Endothelial cell of umbilical vein (primary cell): ENCODE data around the gene CRYZL1. TPM values are rescaled to one million over a fixed set of nuclear protein-coding genes. Genes with fewer than 3 reads are reported as not detected.

Source experiments
- BruUV-seq: library from RNA; stranded (reverse); fragments of 400-500 nt; replicated peaks from 2 replicates; lab custom pipeline; 2021; lab: Mats Ljungman, UMichigan
- CTCF ChIA-PET: fragments of 300-600, 350-600 bp; sonication (Branson Sonifier 250); formaldehyde crosslinking; loops from one replicate; lab custom pipeline; 2021; ENCODE audit warnings: antibody characterized with exemption, inconsistent platforms; lab: Charles Lee
- POLR2A ChIA-PET: fragments of 300-600, 350-600 bp; sonication (Branson Sonifier 250); formaldehyde crosslinking; loops from one replicate; lab custom pipeline; 2021; ENCODE audit warnings: antibody characterized with exemption, inconsistent platforms; lab: Charles Lee
- DNase-seq: peaks from one replicate; pipeline ENCODE4 v3.0.0-alpha.2; 2011; ENCODE audit warnings: low read depth, low spot score
- FAIRE-seq: peaks from 2 replicates; lab custom pipeline; 2011; peaks lifted over from hg19 to GRCh38; lab: Jason Lieb, UNC
- H2AFZ ChIP-seq: 2 replicates; pipeline ENCODE4 v1.6.0; 2012; ENCODE audit warnings: low read depth, low read length, control low read depth, inconsistent platforms
- H3K27ac ChIP-seq: 2 replicates; pipeline ENCODE4 v1.5.1; 2011; ENCODE audit warnings: low read depth, mild to moderate bottlenecking, control low read depth, low read length, moderate library complexity; ENCODE audit not compliant: insufficient read depth
- H3K27me3 ChIP-seq, 2 experiments: 2 replicates each; pipeline versions ENCODE4 v1.6.0 to v1.6.1; 2011; ENCODE audit warnings: low read length in 2 of 2, mixed read lengths in 1 of 2; ENCODE audit not compliant: control insufficient read depth in 2 of 2, insufficient read depth in 2 of 2
- H3K36me3 ChIP-seq, 2 experiments: 2 replicates in 1 of 2; 3 replicates in 1 of 2; pipeline ENCODE4 v1.5.1; 2011; ENCODE audit warnings: low read length in 2 of 2, mild to moderate bottlenecking in 1 of 2, moderate library complexity in 1 of 2; ENCODE audit not compliant: control insufficient read depth in 2 of 2, insufficient read depth in 2 of 2; ENCODE audit errors: extremely low read depth in 1 of 2
- H3K4me1 ChIP-seq: 3 replicates; pipeline ENCODE4 v1.5.1; 2011; ENCODE audit warnings: mild to moderate bottlenecking, low read length; ENCODE audit not compliant: control insufficient read depth, insufficient read depth; ENCODE audit errors: extremely low read depth
- H3K4me2 ChIP-seq: 2 replicates; pipeline ENCODE4 v1.6.1; 2011; ENCODE audit warnings: low read length, control low read depth, mixed read lengths; ENCODE audit not compliant: insufficient read depth
- H3K4me3 ChIP-seq, 3 experiments: fragments of 200-600 bp in 1 of 3; sonication (generic), shearing (Covaris generic) in 1 of 3; replicated peaks in 1 of 3; 2 replicates each; pipeline ENCODE4 v1.5.1; 2011 to 2016; ENCODE audit warnings: control low read depth in 3 of 3, low read length in 3 of 3, mild to moderate bottlenecking in 2 of 3, inconsistent platforms in 1 of 3, low read depth in 1 of 3, moderate library complexity in 1 of 3; ENCODE audit not compliant: insufficient read depth in 1 of 3
- H3K79me2 ChIP-seq: 2 replicates; pipeline ENCODE4 v1.6.0; 2012; ENCODE audit warnings: low read length, inconsistent platforms; ENCODE audit not compliant: control insufficient read depth, insufficient read depth
- H3K9ac ChIP-seq: replicated peaks from 2 replicates; pipeline ENCODE3; 2011; ENCODE audit warnings: low read length, control low read depth; ENCODE audit not compliant: insufficient read depth; ENCODE audit errors: extremely low read depth
- H3K9me1 ChIP-seq: replicated peaks from 3 replicates; pipeline ENCODE4 v1.6.0; 2011; ENCODE audit warnings: mild to moderate bottlenecking, low read length; ENCODE audit not compliant: control insufficient read depth, insufficient read depth; ENCODE audit errors: extremely low read depth
- H3K9me3 ChIP-seq: replicated peaks from 2 replicates; pipeline ENCODE4 v1.5.1; 2012; ENCODE audit warnings: low read length, inconsistent platforms; ENCODE audit not compliant: control insufficient read depth, insufficient read depth
- H4K20me1 ChIP-seq: replicated peaks from 2 replicates; pipeline ENCODE3; 2011; ENCODE audit warnings: mild to moderate bottlenecking, low read length; ENCODE audit not compliant: control insufficient read depth, insufficient read depth; ENCODE audit errors: extremely low read depth
- EZH2 ChIP-seq: IDR thresholded peaks from 2 replicates; pipeline ENCODE4 v1.6.1; 2012; ENCODE audit warnings: borderline replicate concordance, low read depth, mild to moderate bottlenecking, moderate library complexity, low read length, inconsistent platforms; ENCODE audit not compliant: severe bottlenecking
- FOS ChIP-seq: IDR thresholded peaks from 2 replicates; pipeline ENCODE4 v1.6.1; 2011; ENCODE audit warnings: mild to moderate bottlenecking, low read length, moderate library complexity, borderline replicate concordance; ENCODE audit not compliant: insufficient read depth
- GATA2 ChIP-seq: IDR thresholded peaks from 2 replicates; pipeline ENCODE4 v1.7.0; 2011; ENCODE audit warnings: low read depth, mild to moderate bottlenecking, moderate library complexity, mixed read lengths, low read length; ENCODE audit not compliant: insufficient read length, insufficient read depth
- JUN ChIP-seq: IDR thresholded peaks from 2 replicates; pipeline ENCODE4 v1.6.1; 2011; ENCODE audit warnings: borderline replicate concordance, low read depth; ENCODE audit not compliant: insufficient read length, insufficient read depth
- MYC ChIP-seq: IDR thresholded peaks from one replicate; pipeline ENCODE4 v1.6.1; 2011; ENCODE audit warnings: mild to moderate bottlenecking, low read depth, low read length
- POLR2A ChIP-seq: IDR thresholded peaks from 2 replicates; pipeline ENCODE4 v1.6.1; 2012; ENCODE audit warnings: low read depth, mild to moderate bottlenecking, control low read depth, low read length
- POLR2AphosphoS5 ChIP-seq: IDR thresholded peaks from 2 replicates; pipeline ENCODE4 v1.6.1; 2012; ENCODE audit warnings: low read depth, mild to moderate bottlenecking, control low read depth, low read length, moderate library complexity; ENCODE audit not compliant: insufficient read depth
- dilution Hi-C: fragments of 300-500 bp; cut with MboI; formaldehyde crosslinking; loops from one replicate; pipeline ENCODE4 v1.15.0; 2019; ENCODE audit warnings: low sequenced_read_pairs; ENCODE audit not compliant: extremely low pct_ligation_motif_present
- intact Hi-C: fragments of 100-400 bp; cut with micrococcal nuclease; formaldehyde crosslinking; loops from one replicate; pipeline ENCODE4 v1.10.0; 2022
- polyA plus RNA-seq, 4 experiments: library from polyadenylated mRNA; depleted of rRNA in 3 of 4; stranded (reverse) in 3 of 4; unstranded in 1 of 4; fragments of >200 nt; gene quantifications; 2 replicates each; pipeline versions ENCODE4 v1.2.1 to v1.2.3, GENCODE V29; 2011 to 2012; ENCODE audit warnings: missing spikeins in 1 of 4
- total RNA-seq: library from RNA; stranded (reverse); gene quantifications from 2 replicates; pipeline ENCODE4 v1.2.3, GENCODE V29; 2021
- TF ChIP-seq, protein P1 (sequence below): IDR thresholded peaks from 2 replicates; pipeline ENCODE4 v1.6.1; 2011; ENCODE audit not compliant: insufficient read depth, insufficient read length
- TF ChIP-seq, protein P2 (sequence below), 2 donors: IDR thresholded peaks; 1 replicate in 1 of 2; 2 replicates in 1 of 2; pipeline ENCODE4 v1.5.1; 2011; ENCODE audit warnings: low read length in 2 of 2, mild to moderate bottlenecking in 2 of 2, moderate library complexity in 2 of 2, control low read depth in 1 of 2, inconsistent platforms in 1 of 2, low read depth in 1 of 2; ENCODE audit not compliant: insufficient read depth in 1 of 2; ENCODE audit errors: extremely low read depth in 1 of 2

Gene CRYZL1
- total and polyA plus RNA-seq, 2 donors (not counting 3 experiments of a cell fraction or from before 2014, with no cell fraction given): 26.4 to 42.1 TPM

DNA sequence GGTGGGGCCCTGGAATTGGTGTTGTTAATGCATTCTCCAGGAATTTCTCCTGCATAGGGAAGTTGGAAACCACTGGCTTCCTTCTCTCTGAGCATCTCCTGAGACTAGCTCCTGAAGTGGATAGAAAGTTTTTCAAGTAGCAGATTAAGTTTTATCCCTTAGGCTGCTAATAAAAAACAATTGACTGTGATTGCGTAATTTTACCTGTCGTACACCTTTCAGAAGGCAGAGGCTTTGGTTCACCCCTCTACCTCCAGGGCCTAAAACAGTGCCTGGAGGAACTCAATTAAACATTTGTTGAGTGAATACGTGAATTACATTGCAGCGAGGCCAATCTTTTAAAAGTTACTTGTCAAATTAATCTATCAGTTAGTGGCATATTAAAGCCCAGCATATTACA, 4.2 kb upstream of the CRYZL1 start:
- DNase-seq: no peak
- Histone ChIP-seq H3K27me3 (no peaks in the 10 kb centered on the region), H3K36me3 (no peaks in the 10 kb centered on the region), H3K4me2 (no peak overlapping the region), H3K9ac (no peak overlapping the region), H3K79me2 (peaks cover 86% of the 10 kb centered on the region), H3K4me3 (no peak overlapping the region), H2AFZ (no peak overlapping the region), H3K9me1 (no peaks in the 10 kb centered on the region), H3K27ac (no peak overlapping the region), H3K9me3 (no peaks in the 10 kb centered on the region), H3K4me1 (peaks cover 27% of the 10 kb centered on the region), H4K20me1 (no peaks in the 10 kb centered on the region)
- TF ChIP-seq GATA2 (no peak), MYC (no peak), POLR2AphosphoS5 (no peak), EZH2 (no peak)
- intact Hi-C loops (no loop called here), dilution Hi-C loops (no loop called here)
- POLR2A ChIA-PET: no interaction called here
- no peak for FAIRE-seq
- CTCF ChIA-PET: interaction anchor here (0.7 to 2.4 kb wide), 3 partner anchors 10 to 135 kb away, joined by 3 to 7 read pairs (median 3); no protein-coding TSS in a partner anchor
- BruUV-seq: no TSS peak

DNA sequence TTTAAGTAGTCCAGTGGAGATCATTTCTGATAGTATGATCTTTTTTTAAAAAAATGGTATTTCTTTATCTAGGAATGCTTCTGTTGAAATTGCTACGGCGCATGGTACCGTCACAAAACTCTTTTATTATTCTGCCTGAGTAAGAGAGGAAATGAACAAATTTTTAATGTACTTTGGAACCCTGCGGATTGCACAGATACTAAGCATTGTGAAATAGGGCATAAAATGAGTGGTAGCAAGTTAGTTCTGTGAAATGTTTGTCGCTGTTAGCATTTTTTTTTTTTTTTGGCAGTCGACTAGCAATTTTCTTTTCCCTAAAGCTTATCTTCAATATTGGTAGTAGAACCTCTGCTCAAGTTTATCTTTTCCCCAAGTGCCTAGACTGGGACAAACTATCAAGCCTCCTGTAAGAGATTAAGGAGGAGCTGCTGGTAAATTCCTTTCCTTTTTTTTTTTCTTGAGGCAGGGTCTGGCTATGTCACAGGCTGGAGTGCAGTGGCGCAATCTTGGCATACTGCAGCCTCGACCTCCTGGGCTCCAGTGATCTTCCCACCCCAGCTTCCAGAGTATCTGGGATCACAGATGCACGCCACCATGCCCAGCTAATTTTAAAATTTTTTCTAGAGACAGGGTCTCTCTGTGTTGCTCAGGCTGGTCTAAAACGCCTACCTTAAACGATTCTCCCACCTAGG, 3.0 kb upstream of the CRYZL1 start:
- Histone ChIP-seq H3K79me2 (peaks cover 81% of the 10 kb centered on the region), H3K9me3 (no peaks in the 10 kb centered on the region), H3K4me1 (peaks cover 25% of the 10 kb centered on the region), H2AFZ (no peak overlapping the region), H3K4me3 (peak overlapping the region; percentile 54 to 84 (median 76)), H3K4me2 (peak overlapping the region; percentile 97), H3K27me3 (no peaks in the 10 kb centered on the region), H3K36me3 (no peaks in the 10 kb centered on the region), H3K9ac (peak overlapping the region; percentile 82), H3K27ac (peak overlapping the region; percentile 54), H4K20me1 (no peaks in the 10 kb centered on the region), H3K9me1 (no peaks in the 10 kb centered on the region)
- DNase-seq: peak; percentile 50
- FAIRE-seq: peak; percentile 50
- dilution Hi-C loops (no loop called here), intact Hi-C loops (loop anchor here (5.0 kb wide), 2 partner anchors 73 to 168 kb away; no protein-coding TSS in a partner anchor)
- BruUV-seq: no TSS peak
- ChIA-PET POLR2A (no interaction called here), CTCF (interaction anchor here (0.9 to 2.4 kb wide), 5 partner anchors 11 to 250 kb away, joined by 3 to 7 read pairs (median 4); no protein-coding TSS in a partner anchor)
- TF ChIP-seq POLR2A (no peak), FOS (no peak), MYC (no peak), JUN (no peak), EZH2 (no peak), GATA2 (no peak), POLR2AphosphoS5 (no peak)
- TF ChIP-seq, protein P1, sequence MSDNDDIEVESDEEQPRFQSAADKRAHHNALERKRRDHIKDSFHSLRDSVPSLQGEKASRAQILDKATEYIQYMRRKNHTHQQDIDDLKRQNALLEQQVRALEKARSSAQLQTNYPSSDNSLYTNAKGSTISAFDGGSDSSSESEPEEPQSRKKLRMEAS: no peak
- TF ChIP-seq, protein P2, sequence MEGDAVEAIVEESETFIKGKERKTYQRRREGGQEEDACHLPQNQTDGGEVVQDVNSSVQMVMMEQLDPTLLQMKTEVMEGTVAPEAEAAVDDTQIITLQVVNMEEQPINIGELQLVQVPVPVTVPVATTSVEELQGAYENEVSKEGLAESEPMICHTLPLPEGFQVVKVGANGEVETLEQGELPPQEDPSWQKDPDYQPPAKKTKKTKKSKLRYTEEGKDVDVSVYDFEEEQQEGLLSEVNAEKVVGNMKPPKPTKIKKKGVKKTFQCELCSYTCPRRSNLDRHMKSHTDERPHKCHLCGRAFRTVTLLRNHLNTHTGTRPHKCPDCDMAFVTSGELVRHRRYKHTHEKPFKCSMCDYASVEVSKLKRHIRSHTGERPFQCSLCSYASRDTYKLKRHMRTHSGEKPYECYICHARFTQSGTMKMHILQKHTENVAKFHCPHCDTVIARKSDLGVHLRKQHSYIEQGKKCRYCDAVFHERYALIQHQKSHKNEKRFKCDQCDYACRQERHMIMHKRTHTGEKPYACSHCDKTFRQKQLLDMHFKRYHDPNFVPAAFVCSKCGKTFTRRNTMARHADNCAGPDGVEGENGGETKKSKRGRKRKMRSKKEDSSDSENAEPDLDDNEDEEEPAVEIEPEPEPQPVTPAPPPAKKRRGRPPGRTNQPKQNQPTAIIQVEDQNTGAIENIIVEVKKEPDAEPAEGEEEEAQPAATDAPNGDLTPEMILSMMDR (IDR thresholded peaks at IDR 0.05; ENCODE audit: extremely low read depth in 1 of 2, insufficient read depth in 1 of 2, low read depth in 1 of 2, low read length in 2 of 2): no peak
